GM12878 (cell line): Measurements from ENCODE around the gene SMAD5. TPM values are rescaled to one million over a fixed set of nuclear protein-coding genes. Genes with fewer than 3 reads are reported as not detected.

Experiments used
- ATAC-seq: fragments of 200-7000 bp; cut with Tn5 transposase; 3 replicates; pipeline ENCODE4 v1.9.1; 2020; ENCODE audit warnings: mild to moderate bottlenecking, moderate library complexity
- BruUV-seq: library from RNA; stranded (reverse); fragments of 400-500 nt; replicated peaks from 2 replicates; lab custom pipeline; 2021; lab: Mats Ljungman, UMichigan
- CTCF ChIA-PET: fragments of 300-600 bp; sonication (Branson Sonifier 250); formaldehyde crosslinking; extraction: SDS; loops from one replicate; lab custom pipeline; 2021; ENCODE audit warnings: inconsistent platforms; lab: Yijun Ruan, JAX
- POLR2A ChIA-PET: fragments of 350-600 bp; formaldehyde crosslinking; extraction: SDS; loops from one replicate; lab custom pipeline; 2021; ENCODE audit warnings: inconsistent platforms; lab: Charles Lee
- RAD21 ChIA-PET: fragments of 300-600 bp; sonication (Branson Sonifier 250); formaldehyde crosslinking; loops from one replicate; lab custom pipeline; 2023; ENCODE audit warnings: antibody characterized with exemption; ENCODE audit not compliant: unreplicated experiment; lab: Charles Lee
- SMC1A ChIA-PET: fragments of 300-600 bp; sonication (Branson Sonifier 250); formaldehyde crosslinking; loops from one replicate; lab custom pipeline; 2023; ENCODE audit not compliant: unreplicated experiment, uncharacterized antibody; lab: Charles Lee
- DNase-seq: peaks from one replicate; pipeline ENCODE4 v3.0.0-alpha.2; 2011; ENCODE audit warnings: low read depth, low spot score
- FAIRE-seq: peaks from 3 replicates; lab custom pipeline; 2011; peaks lifted over from hg19 to GRCh38; lab: Jason Lieb, UNC
- H2AFZ ChIP-seq: 2 replicates; pipeline ENCODE4 v1.6.0; 2011; ENCODE audit warnings: low read depth, low read length, control low read depth; ENCODE audit not compliant: control insufficient read depth
- H3K27ac ChIP-seq: 2 replicates; pipeline ENCODE4 v1.5.1; 2011; ENCODE audit warnings: control low read depth; ENCODE audit not compliant: control insufficient read depth, insufficient read depth
- H3K27me3 ChIP-seq, 2 experiments: replicated peaks in 1 of 2; 2 replicates each; pipeline versions ENCODE4 v1.6.0 to v1.6.1; 2011; ENCODE audit warnings: low read length in 1 of 2; ENCODE audit not compliant: control insufficient read depth in 2 of 2, insufficient read depth in 2 of 2
- H3K36me3 ChIP-seq, 2 experiments: 2 replicates each; pipeline ENCODE4 v1.5.1; 2011; ENCODE audit warnings: low read length in 1 of 2; ENCODE audit not compliant: control insufficient read depth in 2 of 2, insufficient read depth in 2 of 2
- H3K4me1 ChIP-seq: 2 replicates; pipeline ENCODE4 v1.6.1; 2011; ENCODE audit warnings: mild to moderate bottlenecking, low read length, moderate library complexity, mixed read lengths; ENCODE audit not compliant: control insufficient read depth, insufficient read depth
- H3K4me2 ChIP-seq: 2 replicates; pipeline ENCODE4 v1.6.0; 2011; ENCODE audit warnings: control low read depth; ENCODE audit not compliant: control insufficient read depth, insufficient read depth
- H3K4me3 ChIP-seq: fragments of 200-600 bp; sonication (generic); 2 replicates; pipeline ENCODE4 v1.5.1; 2016
- H3K79me2 ChIP-seq: 2 replicates; pipeline ENCODE4 v1.6.0; 2011; ENCODE audit warnings: low read length; ENCODE audit not compliant: control insufficient read depth, insufficient read depth
- H3K9ac ChIP-seq: 2 replicates; pipeline ENCODE4 v1.8.0; 2011; ENCODE audit warnings: low read length, control low read depth, mixed read lengths; ENCODE audit not compliant: control insufficient read depth, insufficient read depth
- H3K9me3 ChIP-seq: replicated peaks from 3 replicates; pipeline ENCODE4 v1.5.1; 2011; ENCODE audit warnings: mild to moderate bottlenecking, low read length; ENCODE audit not compliant: control insufficient read depth, insufficient read depth
- H4K20me1 ChIP-seq: 2 replicates; pipeline ENCODE4 v1.6.0; 2011; ENCODE audit not compliant: control insufficient read depth, insufficient read depth
- JUND ChIP-seq: IDR thresholded peaks from 2 replicates; pipeline ENCODE4 v1.6.1; 2012; ENCODE audit warnings: low read depth, mild to moderate bottlenecking, low read length, improper control_type of control experiment, moderate library complexity
- MEF2B ChIP-seq: fragments of 450-650 bp; IDR thresholded peaks from 2 replicates; pipeline ENCODE4 v1.6.1; 2018; ENCODE audit warnings: mild to moderate bottlenecking, moderate library complexity; ENCODE audit not compliant: partially characterized antibody, poor library complexity, severe bottlenecking
- SIN3A ChIP-seq: IDR thresholded peaks from 2 replicates; pipeline ENCODE4 v1.6.1; 2012; ENCODE audit warnings: low read depth, low read length, improper control_type of control experiment
- SMC3 ChIP-seq: IDR thresholded peaks from 2 replicates; pipeline ENCODE4 v1.6.1; 2011; ENCODE audit warnings: low read length, improper control_type of control experiment, borderline replicate concordance
- SPI1 ChIP-seq: IDR thresholded peaks from 2 replicates; pipeline ENCODE4 v1.6.1; 2011; ENCODE audit warnings: low read depth, mild to moderate bottlenecking, low read length, moderate library complexity, borderline replicate concordance; ENCODE audit not compliant: insufficient read depth
- SRF ChIP-seq, 2 experiments: IDR thresholded peaks; 2 replicates each; pipeline ENCODE4 v1.6.1; 2011; ENCODE audit warnings: low read depth in 2 of 2, low read length in 2 of 2, mild to moderate bottlenecking in 1 of 2, moderate library complexity in 1 of 2
- TCF7 ChIP-seq: IDR thresholded peaks from 2 replicates; pipeline ENCODE4 v1.6.1; 2014; ENCODE audit warnings: antibody characterized with exemption, borderline replicate concordance
- WGBS: methylation state at CpG from one replicate; pipeline ENCODE4 v1.1.6; 2016; ENCODE audit warnings: low lambda C conversion rate; ENCODE audit not compliant: insufficient replicate concordance, insufficient coverage; ENCODE audit errors: missing lambda C conversion rate; 5-methylcytosine and 5-hydroxymethylcytosine counted together
- in situ Hi-C: fragments of 300-500 bp; cut with MboI; formaldehyde crosslinking; loops from 9 replicates; pipeline ENCODE4 v1.14.3; 2018; ENCODE audit warnings: mixed read lengths
- intact Hi-C: fragments of 100-400 bp; cut with micrococcal nuclease; formaldehyde crosslinking; loops from one replicate; pipeline ENCODE4 v1.14.2; 2022; ENCODE audit not compliant: unreplicated experiment
- polyA plus RNA-seq, 11 experiments: library from polyadenylated mRNA; depleted of rRNA in 4 of 11; unstranded in 6 of 11; stranded (reverse) in 5 of 11; fragments of >200 nt; fragmentation: Nextera tagmentation in 4 of 11; fragmentation: Illumina TruSeq in 1 of 11; extraction: Ambion mirVana in 4 of 11; extraction: Trizol in 1 of 11; gene quantifications; 1 replicate in 1 of 11; 2 replicates in 10 of 11; pipeline versions ENCODE4 v1.2.1 to v1.2.3, GENCODE V29; 2011 to 2016; ENCODE audit warnings: inconsistent platforms in 2 of 11, missing spikeins in 2 of 11, low read depth in 1 of 11
- total RNA-seq, 4 experiments: library from RNA; depleted of rRNA in 3 of 4; stranded (reverse); fragments of >200 nt in 3 of 4; fragmentation: Illumina TruSeq in 1 of 4; extraction: Trizol in 1 of 4; gene quantifications; 2 replicates each; pipeline versions ENCODE4 v1.2.1 to v1.2.3, GENCODE V29; 2013 to 2021
- TF ChIP-seq, protein P1 (sequence below), 3 experiments: IDR thresholded peaks in 2 of 3; conservative IDR thresholded peaks in 1 of 3; 2 replicates each; pipeline ENCODE4 v1.5.1; 2011; ENCODE audit warnings: low read depth in 3 of 3, low read length in 3 of 3, mild to moderate bottlenecking in 3 of 3, control low read depth in 2 of 3, moderate library complexity in 2 of 3, inconsistent platforms in 1 of 3, mixed read lengths in 1 of 3; ENCODE audit not compliant: control insufficient read depth in 2 of 3, insufficient read depth in 1 of 3; ENCODE audit errors: extremely low read depth in 1 of 3

SMAD5 gene
- total and polyA plus RNA-seq, 10 of the 15 experiments (the other 5 are each of a cell fraction or from before 2014, with no cell fraction given): 3.6 to 40.6 (median 11.7) TPM

DNA sequence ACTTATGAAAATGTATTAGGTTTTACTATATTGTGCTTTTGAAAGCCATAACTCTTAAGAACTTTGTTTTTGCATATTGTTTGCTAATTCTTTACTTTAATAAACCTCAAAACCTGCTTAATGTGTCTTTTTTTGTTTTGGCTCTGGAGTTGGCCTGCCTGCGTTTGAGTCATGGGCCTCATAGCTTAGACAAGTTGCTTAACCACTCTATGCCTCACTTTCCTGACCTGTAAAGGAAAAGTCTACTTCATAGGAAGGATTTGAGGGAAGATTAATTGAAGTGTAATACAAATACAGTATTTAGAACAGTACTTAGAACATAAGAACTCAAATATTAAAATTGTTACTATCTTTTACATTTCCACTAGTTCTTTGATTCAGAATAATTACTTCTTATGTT, 50.0 kb downstream of the SMAD5 start:
- POLR2A ChIA-PET: no interaction called here
- CTCF ChIA-PET: interaction anchor here (0.6 kb wide), 1 partner anchor 682 kb away, joined by 4 read pairs; no protein-coding TSS in a partner anchor
- Histone ChIP-seq H3K4me3 (no peak overlapping the region), H3K79me2 (no peaks in the 10 kb centered on the region), H3K9ac (no peak overlapping the region), H4K20me1 (no peaks in the 10 kb centered on the region), H3K36me3 (no peaks in the 10 kb centered on the region; a peak in 1 of 4 replicates), H3K27me3 (no peaks in the 10 kb centered on the region), H3K4me1 (no peaks in the 10 kb centered on the region), H2AFZ (no peak overlapping the region), H3K27ac (no peak overlapping the region), H3K9me3 (no peaks in the 10 kb centered on the region), H3K4me2 (no peak overlapping the region)
- intact Hi-C loops: no loop called here
- FAIRE-seq (no peak), DNase-seq (no peak), ATAC-seq (no peak)
- SMC1A ChIA-PET: no interaction called here
- RAD21 ChIA-PET: no interaction called here
- in situ Hi-C loops: no loop called here
- 96% methylated on average over 1 of the region's 1 CpG for WGBS
- TF ChIP-seq MEF2B (no peak), TCF7 (no peak), SPI1 (no peak), SIN3A (no peak), JUND (no peak), SMC3 (no peak), SRF (IDR thresholded peaks at IDR 0.05; ENCODE audit: low read depth in 2 of 2, low read length in 2 of 2) (no peak)
- TF ChIP-seq, protein P1, sequence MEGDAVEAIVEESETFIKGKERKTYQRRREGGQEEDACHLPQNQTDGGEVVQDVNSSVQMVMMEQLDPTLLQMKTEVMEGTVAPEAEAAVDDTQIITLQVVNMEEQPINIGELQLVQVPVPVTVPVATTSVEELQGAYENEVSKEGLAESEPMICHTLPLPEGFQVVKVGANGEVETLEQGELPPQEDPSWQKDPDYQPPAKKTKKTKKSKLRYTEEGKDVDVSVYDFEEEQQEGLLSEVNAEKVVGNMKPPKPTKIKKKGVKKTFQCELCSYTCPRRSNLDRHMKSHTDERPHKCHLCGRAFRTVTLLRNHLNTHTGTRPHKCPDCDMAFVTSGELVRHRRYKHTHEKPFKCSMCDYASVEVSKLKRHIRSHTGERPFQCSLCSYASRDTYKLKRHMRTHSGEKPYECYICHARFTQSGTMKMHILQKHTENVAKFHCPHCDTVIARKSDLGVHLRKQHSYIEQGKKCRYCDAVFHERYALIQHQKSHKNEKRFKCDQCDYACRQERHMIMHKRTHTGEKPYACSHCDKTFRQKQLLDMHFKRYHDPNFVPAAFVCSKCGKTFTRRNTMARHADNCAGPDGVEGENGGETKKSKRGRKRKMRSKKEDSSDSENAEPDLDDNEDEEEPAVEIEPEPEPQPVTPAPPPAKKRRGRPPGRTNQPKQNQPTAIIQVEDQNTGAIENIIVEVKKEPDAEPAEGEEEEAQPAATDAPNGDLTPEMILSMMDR (IDR thresholded peaks at IDR 0.05 in 2 of 3, conservative IDR thresholded peaks at IDR 0.05 in 1 of 3; ENCODE audit: control insufficient read depth in 2 of 3, extremely low read depth in 1 of 3, insufficient read depth in 1 of 3, low read depth in 3 of 3, low read length in 3 of 3): no peak
- BruUV-seq: no TSS peak
